T-helper 1 cell treated with Interleukin-12 subunit alpha and Interleukin-12 subunit beta and Interleukin-4 antibody, amounts not matched to agents 30 μg/mL and 1 μg/mL, for 36 hours (primary cell): ENCODE measurements around the gene LYL1.

Source experiments
- H3K27ac Mint-ChIP-seq: one replicate; pipeline ENCODE4 v1.8.0; 2021; ENCODE audit warnings: mild to moderate bottlenecking, mixed read lengths
- H3K27me3 Mint-ChIP-seq: one replicate; pipeline ENCODE4 v1.8.0; 2021; ENCODE audit warnings: low read depth, mixed read lengths
- H3K36me3 Mint-ChIP-seq: one replicate; pipeline ENCODE4 v1.8.0; 2021; ENCODE audit warnings: low read depth, mixed read lengths
- H3K4me1 Mint-ChIP-seq: one replicate; pipeline ENCODE4 v1.8.0; 2021; ENCODE audit warnings: low read depth, mixed read lengths
- H3K4me3 Mint-ChIP-seq: one replicate; pipeline ENCODE4 v1.8.0; 2021; ENCODE audit warnings: mild to moderate bottlenecking, moderate library complexity, mixed read lengths
- H3K9me3 Mint-ChIP-seq: one replicate; pipeline ENCODE4 v1.8.0; 2021; ENCODE audit warnings: mixed read lengths

Gene LYL1

DNA sequence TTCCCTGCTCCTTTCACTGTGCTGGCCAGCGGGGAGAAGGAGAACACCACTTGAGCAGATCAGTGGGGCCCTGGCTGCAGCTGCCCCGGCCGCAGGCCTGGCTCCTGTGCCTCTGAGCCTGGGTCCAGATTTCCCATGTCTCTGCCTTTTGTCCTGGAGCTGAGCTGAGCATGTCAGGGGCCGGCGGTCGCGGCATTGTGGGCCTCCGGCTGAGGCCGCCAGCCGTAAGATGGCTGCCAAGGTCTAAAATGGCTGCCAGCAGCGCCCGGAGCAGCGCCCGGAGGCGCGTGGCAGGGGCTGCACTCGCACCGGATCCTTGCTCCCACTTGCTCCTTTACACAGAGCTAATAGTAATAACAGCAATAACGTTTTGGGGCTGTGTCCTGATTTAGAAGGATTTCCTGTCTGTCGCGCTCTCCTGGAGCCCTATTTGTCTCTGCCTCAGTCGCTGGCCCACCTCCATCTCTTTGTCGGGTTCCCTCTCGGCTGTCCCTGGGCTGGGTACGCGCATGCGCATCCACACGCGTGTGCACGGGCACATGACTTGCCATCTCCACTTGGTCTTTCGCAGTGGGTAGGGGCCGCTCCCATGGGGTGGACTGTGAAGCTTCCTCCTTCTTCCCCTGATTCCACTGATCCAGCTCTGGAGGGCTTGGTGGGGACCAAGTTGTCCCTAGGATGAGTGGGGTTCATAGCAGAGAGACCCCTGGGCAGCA, 32.1 kb downstream of the LYL1 start:
- Mint-ChIP-seq H3K4me3 (no peak overlapping the region), H3K27me3 (no peaks in the 10 kb centered on the region), H3K4me1 (no peaks in the 10 kb centered on the region), H3K36me3 (no peaks in the 10 kb centered on the region), H3K27ac (no peak overlapping the region), H3K9me3 (no peaks in the 10 kb centered on the region)

DNA sequence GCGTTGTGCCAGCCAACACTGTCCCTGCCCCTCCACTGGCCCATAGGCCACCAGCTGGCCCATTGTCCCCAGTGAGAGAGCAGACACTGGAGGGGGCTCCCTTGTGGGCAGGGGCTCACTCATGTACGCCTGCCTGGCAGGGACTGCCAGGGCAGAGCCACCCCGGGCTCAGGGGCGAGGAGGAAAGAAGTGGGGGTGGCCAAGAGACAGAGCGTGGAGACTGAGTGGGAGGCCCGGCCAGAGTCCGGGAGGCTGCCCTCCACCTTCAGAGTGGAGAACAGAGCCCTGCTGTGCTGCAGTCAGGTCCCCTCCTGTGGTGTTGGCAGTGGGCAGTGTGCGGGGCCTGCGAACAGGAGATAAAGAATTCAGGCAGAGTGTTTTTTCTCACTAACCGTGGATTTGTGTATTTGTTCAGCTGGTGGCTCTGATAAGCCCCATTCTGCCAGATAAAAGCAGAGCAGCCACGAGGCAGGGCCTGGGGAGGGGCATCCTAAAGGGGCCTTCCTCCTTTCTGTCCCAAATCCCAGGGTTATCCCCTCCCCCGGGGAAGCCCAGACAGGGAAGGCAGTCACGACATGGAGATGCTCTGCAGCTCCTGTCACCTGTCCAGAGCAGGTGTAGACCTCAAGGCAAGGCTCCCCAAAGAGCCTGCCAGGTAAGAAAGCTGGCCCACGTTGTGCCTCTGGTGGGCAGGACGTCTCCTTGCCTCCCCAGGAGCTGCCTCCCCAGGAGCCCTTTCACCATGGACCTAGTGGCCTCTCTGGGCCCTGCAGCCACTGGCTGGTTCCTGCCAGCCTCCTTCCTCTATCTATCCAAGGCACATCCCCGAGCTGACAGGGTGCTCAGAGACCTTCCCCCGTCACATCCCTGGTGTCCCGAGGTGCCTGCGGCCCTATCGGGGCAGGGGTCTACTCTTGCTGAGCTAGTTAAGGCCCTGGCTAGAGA, 33.0 kb downstream of the LYL1 start:
- Mint-ChIP-seq H3K27me3 (no peaks in the 10 kb centered on the region), H3K4me3 (no peak overlapping the region), H3K36me3 (no peaks in the 10 kb centered on the region), H3K4me1 (no peaks in the 10 kb centered on the region), H3K27ac (no peak overlapping the region), H3K9me3 (no peaks in the 10 kb centered on the region)

DNA sequence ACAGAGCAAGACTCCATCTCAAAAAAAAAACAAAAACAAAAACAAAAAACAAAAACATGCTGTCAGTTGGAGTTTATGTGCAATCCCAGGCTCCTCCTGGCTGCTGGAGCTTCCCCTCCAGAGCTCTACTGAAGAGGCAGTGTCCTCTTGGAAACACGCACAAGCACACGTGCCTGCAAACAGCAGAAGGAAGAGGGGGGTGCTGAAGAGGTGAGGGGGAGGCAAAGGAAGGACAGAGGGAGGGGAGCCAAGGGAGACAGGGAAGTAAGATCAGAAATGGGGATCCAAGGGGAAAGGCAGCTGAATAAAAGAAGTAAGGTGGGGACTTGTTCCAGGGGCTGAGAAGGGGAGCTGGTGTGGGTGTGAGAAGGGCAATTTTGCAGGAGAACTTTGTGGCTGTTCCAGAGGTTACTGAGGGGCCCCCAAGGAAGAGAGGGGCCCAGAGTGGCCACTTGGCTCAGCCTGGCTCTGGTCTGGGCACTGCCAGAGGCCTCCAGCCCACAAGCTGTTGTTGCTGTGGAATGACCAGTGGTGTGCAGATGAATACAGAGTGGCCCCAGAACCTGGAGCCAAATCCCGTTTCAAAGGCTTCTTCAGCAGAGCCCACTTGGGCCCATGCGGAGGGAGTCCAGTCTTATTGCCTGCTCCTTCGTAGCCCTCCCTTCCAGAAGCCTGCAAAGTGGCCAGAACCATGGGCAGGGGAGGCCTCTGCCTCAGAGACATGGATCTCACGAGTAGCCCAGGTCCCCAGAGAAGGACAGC, 34.4 kb downstream of the LYL1 start:
- Mint-ChIP-seq H3K4me3 (no peak overlapping the region), H3K36me3 (no peaks in the 10 kb centered on the region), H3K9me3 (no peaks in the 10 kb centered on the region), H3K27me3 (peaks cover 4% of the 10 kb centered on the region), H3K27ac (no peak overlapping the region), H3K4me1 (no peaks in the 10 kb centered on the region)

DNA sequence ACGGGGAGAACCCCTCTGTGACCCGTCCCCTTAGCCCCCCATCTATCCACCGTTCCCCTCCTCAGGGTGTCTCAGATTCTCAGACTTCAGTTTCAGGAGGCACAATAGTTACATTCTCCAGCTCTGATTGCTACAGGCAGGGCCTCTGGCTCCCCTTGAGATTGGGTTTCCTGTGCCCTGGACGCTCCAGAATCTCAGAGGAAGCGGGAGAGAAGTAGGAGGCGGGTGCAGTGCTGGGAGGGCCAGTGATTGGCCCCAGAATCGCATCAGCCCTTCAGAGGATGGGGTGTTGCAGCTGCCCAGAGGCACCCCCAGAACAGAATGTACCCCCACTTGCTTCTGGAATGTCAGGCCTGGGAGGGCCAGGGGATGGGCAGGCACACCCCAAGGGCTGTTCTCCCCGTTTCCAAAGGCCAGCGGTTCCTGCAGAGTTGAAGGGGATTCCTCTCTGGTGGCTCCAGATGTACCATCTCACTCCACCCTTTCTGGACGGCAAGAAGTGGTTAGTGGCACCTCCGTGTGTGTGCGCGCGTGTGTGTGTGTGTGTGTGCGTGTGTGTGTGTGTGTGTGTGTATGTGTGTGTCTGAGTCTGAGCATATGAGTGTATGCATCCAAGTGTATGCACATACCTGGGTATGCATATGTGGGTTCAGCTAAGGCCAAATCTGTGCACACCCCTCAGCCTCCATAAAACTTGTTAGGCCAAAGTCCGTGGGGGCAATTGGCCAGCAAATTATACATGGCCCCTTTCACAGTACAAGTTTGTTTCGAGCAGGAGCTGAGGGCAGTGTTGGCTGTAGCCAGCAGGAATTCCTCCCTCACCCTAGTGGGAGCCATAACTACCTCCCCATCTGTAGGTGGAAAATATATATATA, 35.5 kb downstream of the LYL1 start:
- no peaks in the 10 kb centered on the region for H3K9me3 Mint-ChIP-seq
- no peaks in the 10 kb centered on the region for H3K36me3 Mint-ChIP-seq
- no peak overlapping the region for H3K4me3 Mint-ChIP-seq
- H3K4me1 Mint-ChIP-seq: no peaks in the 10 kb centered on the region
- H3K27ac Mint-ChIP-seq: no peak overlapping the region
- peaks cover 15% of the 10 kb centered on the region for H3K27me3 Mint-ChIP-seq

DNA sequence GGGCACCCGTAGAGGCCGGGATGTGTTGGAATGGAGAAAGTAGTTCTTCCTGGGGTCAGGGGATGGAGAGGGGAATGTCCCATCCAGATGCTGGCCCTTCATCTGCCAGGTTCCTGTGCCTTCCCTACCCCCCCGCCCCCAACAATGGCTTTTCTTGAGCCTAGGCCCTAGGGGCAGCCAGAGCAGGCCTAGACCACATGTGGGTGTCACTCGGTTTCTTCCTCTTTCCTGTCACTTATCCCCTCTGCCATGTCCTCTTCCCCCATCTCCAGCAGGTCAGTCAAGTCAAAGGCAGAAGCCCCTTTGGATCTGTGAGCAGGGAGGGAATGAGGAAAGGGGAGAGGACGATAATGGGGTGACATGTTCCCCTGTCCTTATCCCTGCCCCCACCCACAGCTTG, 36.4 kb downstream of the LYL1 start:
- H3K4me3 Mint-ChIP-seq: no peak overlapping the region
- no peaks in the 10 kb centered on the region for H3K36me3 Mint-ChIP-seq
- no peak overlapping the region for H3K27ac Mint-ChIP-seq
- H3K4me1 Mint-ChIP-seq: peaks cover 2% of the 10 kb centered on the region
- no peaks in the 10 kb centered on the region for H3K9me3 Mint-ChIP-seq
- H3K27me3 Mint-ChIP-seq: peaks cover 22% of the 10 kb centered on the region

DNA sequence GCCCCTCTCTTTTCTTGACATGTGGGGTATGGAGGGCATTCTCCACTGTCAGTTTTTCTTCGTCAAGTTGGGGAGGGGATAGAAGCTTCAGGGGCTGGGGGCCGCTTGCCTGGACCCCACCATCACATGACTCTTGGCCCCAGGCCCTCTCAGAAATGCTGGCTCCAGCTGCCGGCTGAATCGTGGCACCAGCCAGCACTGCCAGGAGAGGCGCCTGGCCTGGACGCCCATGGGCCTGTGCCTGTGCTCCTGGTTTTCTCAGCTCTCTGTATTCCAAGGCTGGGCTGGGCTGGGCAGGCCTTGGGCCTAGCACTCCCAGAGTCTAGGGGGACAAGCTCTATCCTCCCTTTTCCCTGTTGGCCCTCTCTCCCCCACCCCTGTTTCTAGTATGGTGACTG, 38.6 kb downstream of the LYL1 start:
- Mint-ChIP-seq H3K4me3 (no peak overlapping the region), H3K36me3 (no peaks in the 10 kb centered on the region), H3K9me3 (no peaks in the 10 kb centered on the region), H3K4me1 (peaks cover 2% of the 10 kb centered on the region), H3K27me3 (peaks cover 33% of the 10 kb centered on the region), H3K27ac (no peak overlapping the region)

DNA sequence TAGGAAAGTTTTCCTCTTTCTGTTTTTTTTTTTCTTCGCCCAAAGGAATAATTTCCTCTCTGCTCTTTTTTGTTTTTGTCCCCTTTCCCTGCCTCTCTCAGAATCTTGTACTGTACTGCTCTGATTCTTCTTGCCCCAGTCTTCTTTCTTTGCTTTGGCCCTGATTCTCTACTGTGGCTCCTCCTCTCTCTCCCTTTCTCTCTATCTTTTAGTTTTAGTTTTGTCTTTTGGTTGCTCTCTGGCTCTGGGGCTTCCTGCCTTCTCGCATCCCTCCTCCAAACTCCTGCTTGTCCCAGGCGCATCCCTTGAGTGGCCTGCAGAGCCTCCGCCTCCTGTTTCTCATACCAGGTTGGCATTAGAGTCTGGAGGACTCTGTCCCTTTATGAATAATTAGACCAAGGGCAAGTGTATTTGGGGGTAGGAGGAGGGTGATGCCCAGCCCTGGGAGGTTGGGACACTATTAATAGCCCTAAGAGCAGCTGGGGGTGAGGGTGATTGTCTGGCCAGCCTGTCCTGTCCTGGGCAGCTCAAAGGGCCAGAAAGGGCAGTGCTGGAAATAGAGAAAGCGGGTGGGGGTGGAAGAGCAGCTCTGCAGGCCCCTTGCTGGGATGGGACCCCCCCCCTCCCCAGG, 39.1 kb downstream of the LYL1 start:
- H3K27ac Mint-ChIP-seq: no peak overlapping the region
- no peaks in the 10 kb centered on the region for H3K9me3 Mint-ChIP-seq
- H3K36me3 Mint-ChIP-seq: no peaks in the 10 kb centered on the region
- peaks cover 33% of the 10 kb centered on the region for H3K27me3 Mint-ChIP-seq
- H3K4me1 Mint-ChIP-seq: peaks cover 2% of the 10 kb centered on the region
- H3K4me3 Mint-ChIP-seq: no peak overlapping the region

DNA sequence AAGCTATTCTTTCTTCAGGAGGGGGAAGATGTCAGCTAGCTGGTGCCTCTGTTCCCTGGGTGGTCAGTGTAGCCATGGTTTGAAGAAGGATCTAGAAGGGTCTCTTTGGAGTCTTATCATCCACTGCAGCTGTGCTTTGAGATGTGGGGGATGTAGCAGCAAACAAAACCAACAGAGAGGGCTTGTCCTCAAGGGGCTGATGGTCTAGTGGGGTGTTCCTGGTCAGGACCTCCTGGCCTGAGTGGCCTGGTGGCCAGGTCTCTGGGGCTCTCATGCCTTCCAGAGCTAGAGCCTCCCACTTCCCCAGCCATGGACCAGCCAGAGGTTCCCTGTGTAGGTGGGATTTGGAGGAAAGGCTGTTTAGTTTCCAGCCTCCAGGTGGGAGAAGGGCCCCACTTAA, 40.3 kb downstream of the LYL1 start:
- Mint-ChIP-seq H3K9me3 (no peaks in the 10 kb centered on the region), H3K27ac (no peak overlapping the region), H3K4me3 (no peak overlapping the region), H3K27me3 (peaks cover 33% of the 10 kb centered on the region), H3K36me3 (no peaks in the 10 kb centered on the region), H3K4me1 (peaks cover 2% of the 10 kb centered on the region)

DNA sequence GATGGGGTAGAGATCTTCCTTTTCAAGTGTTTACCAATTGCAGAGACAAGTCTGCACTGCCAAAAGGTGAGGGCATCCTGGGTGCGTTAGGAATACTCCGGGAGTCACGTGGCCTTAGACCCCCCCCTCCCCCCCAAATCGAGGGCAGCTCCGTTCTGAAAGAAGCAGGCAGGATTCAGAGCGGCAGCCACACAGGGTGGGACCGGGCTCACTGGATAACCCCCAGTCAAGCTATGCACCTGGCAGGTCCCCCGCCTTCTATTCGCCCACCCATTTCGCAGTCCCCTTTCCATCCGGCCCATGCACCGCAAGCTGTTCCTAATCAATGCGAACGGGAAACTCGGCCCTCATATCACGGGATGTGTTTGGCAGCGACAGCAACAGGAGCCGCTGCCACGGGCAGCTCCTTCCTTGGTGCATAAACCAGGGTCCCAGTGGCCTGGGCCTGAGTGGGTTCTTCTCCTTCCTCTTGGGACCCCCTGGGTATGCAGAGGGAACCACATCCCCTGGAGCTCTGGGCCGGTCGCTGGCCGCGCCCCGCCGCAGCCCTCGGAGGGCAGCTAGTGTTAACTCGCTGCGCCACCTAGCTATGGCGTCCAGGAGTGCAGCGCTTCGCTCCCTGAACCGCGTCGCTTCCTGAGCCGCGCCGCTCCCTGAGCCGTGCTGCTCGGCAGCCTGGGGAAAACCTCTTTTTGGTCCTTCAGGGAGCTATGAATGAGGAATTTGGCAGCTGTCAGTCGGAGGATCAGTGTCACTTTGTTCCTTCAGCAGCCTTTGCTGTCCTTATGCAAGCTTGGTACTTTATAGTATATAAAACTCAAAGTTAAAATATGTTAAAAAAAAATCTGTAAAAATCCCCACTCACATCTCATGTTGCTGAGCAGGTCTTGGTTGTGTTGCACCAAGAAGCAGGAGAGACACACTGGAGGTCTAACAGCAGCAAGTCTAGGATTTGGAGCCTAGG, 41.4 kb downstream of the LYL1 start:
- Mint-ChIP-seq H3K27ac (no peak overlapping the region), H3K4me1 (peaks cover 2% of the 10 kb centered on the region), H3K9me3 (no peaks in the 10 kb centered on the region), H3K27me3 (peaks cover 33% of the 10 kb centered on the region), H3K36me3 (no peaks in the 10 kb centered on the region), H3K4me3 (peak overlapping the region; percentile 72)

DNA sequence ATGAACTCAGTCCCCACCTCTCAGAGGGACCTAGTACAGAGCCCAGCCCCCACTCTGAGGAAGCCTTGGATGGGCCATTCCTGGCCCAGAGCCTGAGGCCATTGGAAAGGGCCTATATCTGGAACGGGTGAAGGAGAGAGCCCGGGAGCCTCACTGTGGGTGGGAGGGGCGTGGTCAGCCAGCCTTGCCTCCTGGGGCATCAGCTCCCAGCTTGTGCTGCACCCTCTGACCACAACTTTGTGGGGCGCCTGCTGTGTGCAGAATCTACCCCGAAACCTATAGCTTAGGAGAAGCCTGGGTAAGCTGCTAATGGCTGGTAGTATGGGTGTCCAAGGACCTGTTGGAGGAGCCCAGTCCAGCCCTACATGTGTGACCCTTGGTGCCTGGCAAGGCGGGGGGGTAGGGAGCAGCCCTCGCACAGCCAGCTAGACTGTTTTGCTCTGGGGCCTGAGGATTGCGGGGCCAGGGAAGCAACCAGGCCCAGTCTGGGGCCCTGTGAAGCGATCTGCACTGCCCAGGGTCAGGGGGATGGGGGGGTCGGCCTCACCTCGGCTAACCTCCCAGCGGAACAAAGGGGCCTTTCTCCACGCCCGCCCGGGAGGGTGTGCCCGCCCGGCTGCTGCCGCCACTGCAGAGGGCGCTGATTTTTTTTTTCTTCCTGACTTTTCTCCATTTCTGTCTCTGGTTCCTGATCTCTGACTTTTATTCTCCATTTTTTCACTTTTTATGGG, 42.3 kb downstream of the LYL1 start:
- Mint-ChIP-seq H3K4me1 (peaks cover 2% of the 10 kb centered on the region), H3K27me3 (peaks cover 33% of the 10 kb centered on the region), H3K9me3 (no peaks in the 10 kb centered on the region), H3K27ac (no peak overlapping the region), H3K4me3 (no peak overlapping the region), H3K36me3 (no peaks in the 10 kb centered on the region)

DNA sequence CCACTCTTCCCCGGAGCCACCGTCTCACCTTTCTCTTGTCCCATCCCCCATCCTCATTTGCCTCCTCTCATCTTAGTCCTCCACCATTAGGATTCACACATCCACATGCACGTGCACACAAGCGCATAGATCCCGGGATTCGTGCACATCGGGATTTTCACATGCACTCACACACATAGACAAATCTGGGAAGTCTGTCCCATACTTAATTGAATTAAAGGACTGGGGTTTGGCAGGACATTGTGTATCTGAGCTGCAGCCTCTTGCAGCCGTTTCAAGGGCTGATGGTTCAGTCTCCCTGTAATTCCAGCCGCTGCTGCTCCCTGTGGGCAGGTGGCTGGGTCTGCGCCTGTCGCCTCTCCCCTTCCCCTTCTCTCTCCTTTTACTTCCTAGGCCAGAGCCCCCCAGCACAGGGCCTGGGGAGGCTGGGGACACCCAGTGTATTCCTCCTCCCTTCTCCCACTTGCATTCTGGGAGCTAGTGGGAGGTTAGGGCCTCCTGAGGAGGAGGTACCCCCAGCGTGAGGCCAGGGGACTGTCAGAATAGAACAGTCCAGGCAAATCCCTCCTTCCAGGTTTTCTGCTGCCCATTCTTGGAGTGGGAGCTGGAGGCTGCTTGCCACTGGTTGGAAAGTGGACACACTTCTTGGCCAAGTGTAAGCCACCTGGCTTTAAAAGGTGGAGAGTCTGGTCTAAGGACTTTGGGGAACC, 43.6 kb downstream of the LYL1 start:
- Mint-ChIP-seq H3K9me3 (no peaks in the 10 kb centered on the region), H3K27me3 (peaks cover 33% of the 10 kb centered on the region), H3K4me3 (no peak overlapping the region), H3K27ac (no peak overlapping the region), H3K4me1 (peaks cover 2% of the 10 kb centered on the region), H3K36me3 (no peaks in the 10 kb centered on the region)

DNA sequence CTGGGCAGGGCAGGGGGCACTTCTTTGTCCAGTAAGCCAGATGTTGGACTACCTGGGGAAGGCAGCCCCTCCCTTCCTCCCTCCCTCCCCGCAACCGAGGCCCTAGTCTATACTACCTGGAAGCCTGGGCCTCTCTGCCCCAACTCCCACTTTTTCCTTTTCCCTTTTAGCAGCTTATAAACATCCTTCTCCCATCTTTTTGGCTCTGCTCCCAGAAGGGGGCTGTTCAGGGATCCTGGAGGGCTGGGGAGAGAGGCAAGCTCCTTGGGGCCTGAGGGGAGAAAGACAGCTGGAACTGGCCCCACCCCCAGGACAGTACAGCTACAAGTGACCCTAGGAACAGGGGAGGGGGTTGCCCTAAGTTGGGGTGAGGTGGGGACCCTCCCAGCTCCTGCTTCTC, 44.9 kb downstream of the LYL1 start:
- no peaks in the 10 kb centered on the region for H3K36me3 Mint-ChIP-seq
- no peak overlapping the region for H3K4me3 Mint-ChIP-seq
- H3K9me3 Mint-ChIP-seq: no peaks in the 10 kb centered on the region
- peaks cover 25% of the 10 kb centered on the region for H3K27me3 Mint-ChIP-seq
- H3K4me1 Mint-ChIP-seq: peaks cover 2% of the 10 kb centered on the region
- no peak overlapping the region for H3K27ac Mint-ChIP-seq
